Measurements from ENCODE around the gene DGKD. TPM values are rescaled to one million over a fixed set of nuclear protein-coding genes. Genes with fewer than 3 reads are reported as not detected.

The DGKD gene
- total RNA-seq, 2 donors from 2014 or later: 82.4 to 124 TPM

- H3K4me3 Mint-ChIP-seq: no peak overlapping the region
- DNase-seq (ENCODE audit: low spot score) (no peak), ATAC-seq (no peak)
- H3K27ac Mint-ChIP-seq: peak overlapping the region in 1 of 2 donors; percentile 62
- no peaks in the 10 kb centered on the region for H3K9me3 Mint-ChIP-seq
- H3K36me3 Mint-ChIP-seq: peaks cover 11% of the 10 kb centered on the region
- peaks cover 42 to 47% of the 10 kb centered on the region in 2 donors for H3K4me1 Mint-ChIP-seq (ENCODE audit: low read depth in 2 of 2)
- no peaks in the 10 kb centered on the region for H3K27me3 Mint-ChIP-seq
Measured at GRCh38 chr2:233375490-233376314, 21.4 kb downstream of the DGKD start.

GRCh38 chr2:233379034-233379433 lies 24.7 kb downstream of the DGKD start:
- ATAC-seq: no peak
- DNase-seq (ENCODE audit: low spot score): no peak
- Mint-ChIP-seq H3K27me3 (no peaks in the 10 kb centered on the region), H3K36me3 (peaks cover 5% of the 10 kb centered on the region), H3K27ac (peak overlapping the region; percentile 71 to 90), H3K9me3 (no peaks in the 10 kb centered on the region), H3K4me3 (no peak overlapping the region), H3K4me1 (ENCODE audit: low read depth in 2 of 2) (peaks cover 53 to 56% of the 10 kb centered on the region in 2 donors)

GRCh38 chr2:233379441-233379840 lies 25.1 kb downstream of the DGKD start:
- Mint-ChIP-seq H3K27me3 (no peaks in the 10 kb centered on the region), H3K9me3 (no peaks in the 10 kb centered on the region), H3K4me1 (ENCODE audit: low read depth in 2 of 2) (peaks cover 57 to 60% of the 10 kb centered on the region in 2 donors), H3K36me3 (peaks cover 5% of the 10 kb centered on the region), H3K27ac (peak overlapping the region; percentile 71 to 90), H3K4me3 (peak overlapping the region; percentile 72)
- DNase-seq (ENCODE audit: low spot score) (no peak), ATAC-seq (no peak)

GRCh38 chr2:233380132-233380895 lies 26.0 kb downstream of the DGKD start:
- no peaks in the 10 kb centered on the region for H3K9me3 Mint-ChIP-seq
- DNase-seq (ENCODE audit: low spot score): no peak
- H3K27ac Mint-ChIP-seq: peak overlapping the region; percentile 71 to 90
- peak; percentile 22 to 50 for ATAC-seq
- peak overlapping the region; percentile 72 for H3K4me3 Mint-ChIP-seq
- peaks cover 5% of the 10 kb centered on the region for H3K36me3 Mint-ChIP-seq
- peaks cover 66 to 69% of the 10 kb centered on the region in 2 donors for H3K4me1 Mint-ChIP-seq (ENCODE audit: low read depth in 2 of 2)
- no peaks in the 10 kb centered on the region for H3K27me3 Mint-ChIP-seq

GRCh38 chr2:233380995-233381637 lies 26.8 kb downstream of the DGKD start:
- peaks cover 71 to 73% of the 10 kb centered on the region in 2 donors for H3K4me1 Mint-ChIP-seq (ENCODE audit: low read depth in 2 of 2)
- H3K4me3 Mint-ChIP-seq: peak overlapping the region; percentile 72
- peaks cover 5% of the 10 kb centered on the region for H3K36me3 Mint-ChIP-seq

GRCh38 chr2:233381638-233381995 lies 27.3 kb downstream of the DGKD start:
- peak overlapping the region; percentile 71 to 90 for H3K27ac Mint-ChIP-seq

More at GRCh38 chr2:233380995-233381637, 26.8 kb downstream of the DGKD start:
- ATAC-seq: peak; percentile 37 to 80
- H3K27me3 Mint-ChIP-seq: no peaks in the 10 kb centered on the region
- peak overlapping the region; percentile 71 to 90 for H3K27ac Mint-ChIP-seq
- no peaks in the 10 kb centered on the region for H3K9me3 Mint-ChIP-seq
- DNase-seq (ENCODE audit: low spot score): no peak

GRCh38 chr2:233384015-233384414 lies 29.7 kb downstream of the DGKD start:
- Mint-ChIP-seq H3K9me3 (no peaks in the 10 kb centered on the region), H3K4me1 (ENCODE audit: low read depth in 2 of 2) (peaks cover 79 to 84% of the 10 kb centered on the region in 2 donors), H3K27me3 (no peaks in the 10 kb centered on the region), H3K4me3 (peak overlapping the region; percentile 69), H3K36me3 (no peaks in the 10 kb centered on the region), H3K27ac (peak overlapping the region; percentile 82 to 90)
- ATAC-seq: no peak
- DNase-seq (ENCODE audit: low spot score): no peak

More at GRCh38 chr2:233381638-233381995, 27.3 kb downstream of the DGKD start:
- Mint-ChIP-seq H3K4me1 (ENCODE audit: low read depth in 2 of 2) (peaks cover 76 to 77% of the 10 kb centered on the region in 2 donors), H3K9me3 (no peaks in the 10 kb centered on the region), H3K4me3 (peak overlapping the region; percentile 72), H3K36me3 (peaks cover 5% of the 10 kb centered on the region), H3K27me3 (no peaks in the 10 kb centered on the region)
- ATAC-seq: no peak
- DNase-seq (ENCODE audit: low spot score): no peak

GRCh38 chr2:233384811-233385488 lies 30.7 kb downstream of the DGKD start:
- Mint-ChIP-seq H3K9me3 (no peaks in the 10 kb centered on the region), H3K27ac (peak overlapping the region; percentile 82 to 90), H3K4me1 (ENCODE audit: low read depth in 2 of 2) (peaks cover 76% of the 10 kb centered on the region in 2 donors), H3K27me3 (no peaks in the 10 kb centered on the region), H3K36me3 (peaks cover under 1% of the 10 kb centered on the region), H3K4me3 (peak overlapping the region; percentile 69)
- ATAC-seq (peak in 1 of 2 donors; percentile 21), DNase-seq (ENCODE audit: low spot score) (no peak)

- Mint-ChIP-seq H3K9me3 (no peaks in the 10 kb centered on the region), H3K4me3 (peak overlapping the region; percentile 69), H3K27me3 (no peaks in the 10 kb centered on the region), H3K4me1 (ENCODE audit: low read depth in 2 of 2) (peaks cover 75 to 76% of the 10 kb centered on the region in 2 donors), H3K36me3 (peaks cover 6% of the 10 kb centered on the region), H3K27ac (peak overlapping the region; percentile 82 to 90)
- ATAC-seq (peak; percentile 65 to 75), DNase-seq (ENCODE audit: low spot score) (peak; percentile 74)
Measured at GRCh38 chr2:233385489-233386044, 31.3 kb downstream of the DGKD start.

- Mint-ChIP-seq H3K4me1 (ENCODE audit: low read depth in 2 of 2) (peaks cover 66% of the 10 kb centered on the region in 2 donors), H3K9me3 (no peaks in the 10 kb centered on the region), H3K27me3 (no peaks in the 10 kb centered on the region), H3K4me3 (peak overlapping the region; percentile 69), H3K27ac (peak overlapping the region; percentile 82 to 90), H3K36me3 (peaks cover 6% of the 10 kb centered on the region)
- DNase-seq (ENCODE audit: low spot score): no peak
- ATAC-seq: peak in 1 of 2 donors; percentile 67
Measured at GRCh38 chr2:233386382-233387041, 32.2 kb downstream of the DGKD start.

GRCh38 chr2:233387225-233387624 lies 32.9 kb downstream of the DGKD start:
- Mint-ChIP-seq H3K9me3 (no peaks in the 10 kb centered on the region), H3K4me1 (ENCODE audit: low read depth in 2 of 2) (peaks cover 61 to 62% of the 10 kb centered on the region in 2 donors), H3K4me3 (peak overlapping the region; percentile 69), H3K27ac (peak overlapping the region; percentile 82 to 90), H3K27me3 (no peaks in the 10 kb centered on the region), H3K36me3 (peaks cover 6% of the 10 kb centered on the region)
- no peak for ATAC-seq
- no peak for DNase-seq (ENCODE audit: low spot score)

- H3K4me3 Mint-ChIP-seq: peak overlapping the region; percentile 69
- H3K27ac Mint-ChIP-seq: peak overlapping the region; percentile 82 to 90
- H3K4me1 Mint-ChIP-seq (ENCODE audit: low read depth in 2 of 2): peaks cover 55% of the 10 kb centered on the region in 2 donors
- ATAC-seq: no peak
- H3K27me3 Mint-ChIP-seq: no peaks in the 10 kb centered on the region
- no peaks in the 10 kb centered on the region for H3K9me3 Mint-ChIP-seq
- H3K36me3 Mint-ChIP-seq: peaks cover 6% of the 10 kb centered on the region
- no peak for DNase-seq (ENCODE audit: low spot score)
Measured at GRCh38 chr2:233387667-233388528, 33.6 kb downstream of the DGKD start.
